Measurements from ENCODE around the gene DBN1.

DNA sequence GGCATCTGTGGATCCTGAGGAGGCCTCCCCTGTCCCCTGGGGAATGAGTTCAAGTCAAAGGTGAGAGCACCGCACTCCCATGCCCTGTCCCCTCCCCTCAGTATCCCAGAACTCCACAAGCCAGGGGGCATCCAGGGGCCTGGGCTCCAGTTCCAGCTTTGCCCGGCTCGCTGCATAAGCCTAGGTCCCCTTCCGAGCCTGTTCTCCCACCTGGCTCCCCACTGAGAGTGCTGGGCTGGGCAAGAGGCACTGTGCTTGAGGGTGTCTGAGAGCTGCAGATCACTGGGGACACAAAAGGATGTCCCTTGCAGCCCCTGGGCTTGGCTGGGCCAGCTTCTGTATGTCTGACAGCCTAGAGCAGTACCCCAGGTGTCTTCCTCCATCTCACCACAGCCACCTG, 31.6 kb upstream of the DBN1 start:
- no peak for TF ChIP-seq POLR2A (IDR thresholded peaks at IDR 0.05)
- TF ChIP-seq, protein P1, sequence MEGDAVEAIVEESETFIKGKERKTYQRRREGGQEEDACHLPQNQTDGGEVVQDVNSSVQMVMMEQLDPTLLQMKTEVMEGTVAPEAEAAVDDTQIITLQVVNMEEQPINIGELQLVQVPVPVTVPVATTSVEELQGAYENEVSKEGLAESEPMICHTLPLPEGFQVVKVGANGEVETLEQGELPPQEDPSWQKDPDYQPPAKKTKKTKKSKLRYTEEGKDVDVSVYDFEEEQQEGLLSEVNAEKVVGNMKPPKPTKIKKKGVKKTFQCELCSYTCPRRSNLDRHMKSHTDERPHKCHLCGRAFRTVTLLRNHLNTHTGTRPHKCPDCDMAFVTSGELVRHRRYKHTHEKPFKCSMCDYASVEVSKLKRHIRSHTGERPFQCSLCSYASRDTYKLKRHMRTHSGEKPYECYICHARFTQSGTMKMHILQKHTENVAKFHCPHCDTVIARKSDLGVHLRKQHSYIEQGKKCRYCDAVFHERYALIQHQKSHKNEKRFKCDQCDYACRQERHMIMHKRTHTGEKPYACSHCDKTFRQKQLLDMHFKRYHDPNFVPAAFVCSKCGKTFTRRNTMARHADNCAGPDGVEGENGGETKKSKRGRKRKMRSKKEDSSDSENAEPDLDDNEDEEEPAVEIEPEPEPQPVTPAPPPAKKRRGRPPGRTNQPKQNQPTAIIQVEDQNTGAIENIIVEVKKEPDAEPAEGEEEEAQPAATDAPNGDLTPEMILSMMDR (IDR thresholded peaks at IDR 0.05) = no peak
